Measurements from ENCODE around the gene ARHGEF33. TPM values are rescaled to one million over a fixed set of nuclear protein-coding genes. Genes with fewer than 3 reads are reported as not detected.

Gene ARHGEF33
- total and polyA plus RNA-seq, 2 of the 8 experiments (the other 6 are each of a cell fraction or from before 2014, with no cell fraction given): 0.09 to 0.95 TPM

- no peak overlapping the region for H4K8ac ChIP-seq (ENCODE audit: extremely low read depth, insufficient read depth, low read length)
- no peaks in the 10 kb centered on the region for H4K20me1 ChIP-seq (replicated peaks in 1 of 2; ENCODE audit: control insufficient read depth in 1 of 2, insufficient read depth in 2 of 2, low read length in 2 of 2)
- no peak overlapping the region for H3K14ac ChIP-seq (ENCODE audit: insufficient read length)
- no peaks in the 10 kb centered on the region for H3K79me1 ChIP-seq (ENCODE audit: low read depth, low read length)
- H4K5ac ChIP-seq (ENCODE audit: insufficient read length, low read depth, low read length): no peak overlapping the region
- H2BK15ac ChIP-seq (ENCODE audit: low read length): no peak overlapping the region
- no peak overlapping the region for H3K56ac ChIP-seq (replicated peaks; ENCODE audit: insufficient read length, low read depth, low read length)
- H3K27ac ChIP-seq (ENCODE audit: low read depth, low read length): no peak overlapping the region
- TF ChIP-seq TAF7 (optimal IDR thresholded peaks at IDR 0.05; ENCODE audit: borderline replicate concordance, low read depth, low read length): no peak
- TF ChIP-seq JUN (IDR thresholded peaks at IDR 0.05; ENCODE audit: low read depth, low read length): no peak
- TF ChIP-seq BCL11A (IDR thresholded peaks at IDR 0.05; ENCODE audit: low read depth in 2 of 2, low read length in 2 of 2): no peak
- FAIRE-seq: no peak
- H2AFZ ChIP-seq (ENCODE audit: low read length): no peak overlapping the region
- H3K4me1 ChIP-seq (replicated peaks in 1 of 4; ENCODE audit: control insufficient read depth in 3 of 4, insufficient read depth in 4 of 4, low read length in 3 of 4): peaks cover 0 to 4% (median 2%) of the 10 kb centered on the region in 4 experiments; a peak in 4 of 7 replicates
- POLR2A ChIA-PET (ENCODE audit: partially characterized antibody): no interaction called here
- 89% methylated on average over 2 of the region's 2 CpGs; no CpG with 5 or more reads in 1 of the 2 experiments for WGBS, 2 experiments (ENCODE audit: extremely low coverage in 1 of 2, insufficient coverage in 1 of 2, insufficient read length in 1 of 2, insufficient replicate concordance in 2 of 2, low coverage in 1 of 2, low lambda C conversion rate in 2 of 2, missing lambda C conversion rate in 1 of 2)
- H3K79me2 ChIP-seq (ENCODE audit: control insufficient read depth in 1 of 2, insufficient read depth in 2 of 2, low read length in 2 of 2): no peaks in the 10 kb centered on the region
- no peak overlapping the region for H2AK5ac ChIP-seq (ENCODE audit: low read depth, low read length)
- CTCF ChIA-PET (ENCODE audit: partially characterized antibody): interaction anchor here (0.6 to 3.0 kb wide), 4 partner anchors 25 to 229 kb away, joined by 3 to 9 read pairs (median 5); no protein-coding TSS in a partner anchor
- no peak overlapping the region for H3K23ac ChIP-seq (ENCODE audit: insufficient read length)
- H3K4me3 ChIP-seq (ENCODE audit: extremely low read depth in 1 of 4, insufficient read depth in 2 of 4, low read depth in 3 of 4, low read length in 4 of 4): no peak overlapping the region
- no peaks in the 10 kb centered on the region for H3K27me3 ChIP-seq (replicated peaks in 1 of 4; ENCODE audit: control insufficient read depth in 3 of 4, extremely low read depth in 1 of 4, insufficient read depth in 3 of 4, low read length in 3 of 4)
- no peak overlapping the region for H2BK20ac ChIP-seq (ENCODE audit: low read length)
- H3K4me2 ChIP-seq (ENCODE audit: insufficient read depth in 1 of 2, low read depth in 2 of 2, low read length in 2 of 2): no peak overlapping the region
- no peak overlapping the region for H3K18ac ChIP-seq (ENCODE audit: extremely low read depth, low read length)
- no peaks in the 10 kb centered on the region for H3K9me3 ChIP-seq (ENCODE audit: insufficient read depth in 2 of 2, low read depth in 1 of 2, low read length in 1 of 2)
- H2BK5ac ChIP-seq (ENCODE audit: low read depth, low read length): no peak overlapping the region
- DNase-seq (ENCODE audit: low read depth in 1 of 2, low spot score in 2 of 2): no peak
- H2BK12ac ChIP-seq (ENCODE audit: low read depth, low read length): no peak overlapping the region
- no peak overlapping the region for H3K9ac ChIP-seq (replicated peaks in 1 of 4; ENCODE audit: extremely low read depth in 1 of 4, low read depth in 3 of 4, low read length in 3 of 4)
- H3K4ac ChIP-seq (replicated peaks; ENCODE audit: insufficient read length, low read depth, low read length): no peak overlapping the region
- H4K91ac ChIP-seq (replicated peaks; ENCODE audit: insufficient read length, low read length): no peak overlapping the region
- no peaks in the 10 kb centered on the region for H3K23me2 ChIP-seq (ENCODE audit: low read depth, low read length)
- peaks cover 3 to 34% (median 14%) of the 10 kb centered on the region in 4 experiments; a peak in 7 of 8 replicates for H3K36me3 ChIP-seq (ENCODE audit: control insufficient read depth in 2 of 4, insufficient read depth in 4 of 4, low read length in 3 of 4)
- no peak overlapping the region for H2BK120ac ChIP-seq (replicated peaks; ENCODE audit: low read depth, low read length)
Observed at GRCh38 chr2:39000552-39000951, 110.9 kb downstream of the ARHGEF33 start.
